Measurements from ENCODE around the gene MKLN1.
"Not testable (repeated sequence)": the region's sequence is repeated elsewhere in the genome, so short reads cannot be mapped to it uniquely, and the experiment has no call there.

MKLN1 gene

DNA sequence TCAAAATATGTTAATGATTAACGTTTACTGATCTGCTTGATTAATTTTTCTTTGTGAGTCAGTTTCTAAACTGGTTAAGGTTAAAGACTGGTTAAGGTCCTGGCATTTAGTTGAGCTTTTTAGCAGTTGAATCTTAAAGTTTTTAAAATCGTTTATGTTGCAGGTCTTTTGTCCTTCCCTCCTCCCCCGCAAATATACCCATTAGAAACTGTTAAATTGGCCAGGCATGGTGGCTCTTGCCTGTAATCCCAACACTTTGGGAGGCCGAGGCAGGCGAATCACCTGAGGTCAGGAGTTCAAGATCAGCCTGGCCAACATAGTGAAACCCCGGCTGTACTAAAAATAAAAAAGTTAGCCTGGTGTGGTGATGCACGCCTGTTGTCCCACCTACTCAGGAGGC lies 127.9 kb downstream of the MKLN1 start:
- in situ Hi-C loops (cut with HindIII; ENCODE audit: low sequenced_read_pairs), result no loop called here

GRCh38 chr7:131456338-131456737 lies 128.7 kb downstream of the MKLN1 start:
- in situ Hi-C loops (cut with HindIII; ENCODE audit: low sequenced_read_pairs), result no loop called here

- in situ Hi-C loops (cut with HindIII; ENCODE audit: low sequenced_read_pairs), result no loop called here
These were observed 131.6 kb downstream of the MKLN1 start for GRCh38 chr7:131459256-131459655.

GRCh38 chr7:131462059-131462458 lies 134.4 kb downstream of the MKLN1 start:
- in situ Hi-C loops (cut with HindIII; ENCODE audit: low sequenced_read_pairs), result no loop called here

DNA sequence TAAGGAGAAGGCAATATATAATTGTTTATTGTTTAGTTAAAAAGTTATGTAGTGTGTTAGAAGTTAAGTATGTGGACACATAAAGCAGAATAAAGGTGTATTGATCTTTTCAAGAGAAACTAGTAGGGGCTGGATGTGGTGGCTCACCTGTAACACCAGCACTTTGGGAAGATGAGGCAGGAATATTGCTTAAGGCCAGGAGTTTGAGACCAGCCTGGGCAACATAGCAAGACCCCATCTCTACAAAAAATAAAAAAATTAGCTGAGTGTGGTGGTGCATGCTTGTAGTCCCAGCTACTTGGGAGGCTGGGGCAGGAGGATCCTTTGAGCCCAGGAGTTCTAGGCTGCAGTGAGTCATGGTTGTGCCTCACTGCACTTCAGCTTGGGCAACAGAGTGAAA lies 135.0 kb downstream of the MKLN1 start:
- in situ Hi-C loops (cut with HindIII; ENCODE audit: low sequenced_read_pairs), result not testable (repeated sequence)

DNA sequence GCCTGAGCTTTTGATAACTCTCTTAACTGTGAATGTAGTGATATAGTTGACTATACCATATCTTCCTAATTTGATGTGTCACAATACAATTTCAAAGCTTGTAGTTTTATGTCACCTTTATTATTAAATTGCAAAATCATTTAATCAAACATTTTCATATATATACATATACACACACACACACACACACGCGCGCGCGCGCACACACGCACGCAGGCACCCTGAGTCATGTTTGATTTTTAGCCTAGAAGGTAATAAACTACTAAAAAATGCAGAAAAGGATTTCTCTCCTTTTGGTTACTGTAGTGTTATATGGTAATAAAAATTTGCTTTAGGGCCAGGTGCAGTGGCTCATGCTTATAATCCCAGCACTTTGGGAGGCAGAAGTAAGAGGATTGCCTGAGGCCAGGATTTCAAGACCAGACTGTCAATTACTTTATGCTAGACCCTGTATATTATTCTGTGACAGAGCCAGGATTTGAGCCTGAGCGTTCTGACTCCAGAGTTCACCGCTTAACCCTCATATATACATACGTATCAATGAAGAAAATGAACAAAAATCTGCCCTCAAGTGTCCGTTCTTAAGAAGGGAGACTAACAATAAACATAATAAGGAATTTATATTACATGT lies 139.2 kb downstream of the MKLN1 start:
- in situ Hi-C loops (cut with HindIII; ENCODE audit: low sequenced_read_pairs), result no loop called here

GRCh38 chr7:131467788-131468187 lies 140.1 kb downstream of the MKLN1 start:
- in situ Hi-C loops (cut with HindIII; ENCODE audit: low sequenced_read_pairs), result no loop called here

GRCh38 chr7:131471250-131472004 lies 143.8 kb downstream of the MKLN1 start:
- in situ Hi-C loops (cut with HindIII; ENCODE audit: low sequenced_read_pairs), result no loop called here

GRCh38 chr7:131476740-131477139 lies 149.1 kb downstream of the MKLN1 start:
- in situ Hi-C loops (cut with HindIII; ENCODE audit: low sequenced_read_pairs), result no loop called here

DNA sequence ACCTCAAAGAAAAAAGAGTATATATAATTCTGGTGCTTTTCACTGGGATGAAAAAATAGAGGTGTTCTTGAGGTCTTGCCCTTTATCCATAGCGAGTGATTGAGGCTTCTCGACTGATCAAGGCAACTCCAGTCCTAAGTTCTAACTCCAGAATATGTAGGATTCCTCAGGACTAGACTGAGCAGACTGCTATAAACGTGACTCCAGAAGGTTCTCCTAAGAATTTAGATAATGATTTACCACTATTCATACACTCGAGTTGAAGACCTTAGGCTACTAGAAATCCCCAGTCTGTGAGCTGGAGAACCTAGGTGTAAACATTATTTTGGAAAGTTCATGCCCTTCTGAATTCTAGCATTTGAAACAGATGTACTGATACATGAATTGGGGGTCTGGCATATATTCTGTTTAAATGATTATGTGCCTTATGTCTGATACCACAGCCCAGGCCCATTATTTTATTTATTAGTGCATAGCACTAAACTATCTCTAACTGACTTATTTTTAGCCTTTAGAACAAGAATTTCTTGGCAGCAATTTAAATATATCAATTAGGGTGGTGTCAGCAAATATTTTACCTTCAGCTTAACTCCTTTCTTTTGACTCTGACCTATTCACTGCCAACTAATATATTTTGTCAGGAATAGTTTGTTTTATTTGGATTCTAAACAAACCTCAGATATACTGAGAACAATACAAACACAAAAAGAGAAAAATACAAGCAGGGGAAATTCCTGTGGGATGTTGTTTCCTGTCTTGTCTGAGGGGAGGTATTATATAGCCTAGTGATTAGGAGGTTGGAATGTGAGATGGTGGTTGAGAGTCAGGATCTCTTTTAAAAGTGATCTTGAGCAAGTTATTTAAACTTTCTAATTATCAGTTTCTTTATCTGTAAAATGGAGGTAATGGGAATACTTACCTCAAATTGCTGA lies 153.0 kb downstream of the MKLN1 start:
- in situ Hi-C loops (cut with HindIII; ENCODE audit: low sequenced_read_pairs), result no loop called here

GRCh38 chr7:131482800-131483199 lies 155.1 kb downstream of the MKLN1 start:
- in situ Hi-C loops (cut with HindIII; ENCODE audit: low sequenced_read_pairs), result no loop called here

DNA sequence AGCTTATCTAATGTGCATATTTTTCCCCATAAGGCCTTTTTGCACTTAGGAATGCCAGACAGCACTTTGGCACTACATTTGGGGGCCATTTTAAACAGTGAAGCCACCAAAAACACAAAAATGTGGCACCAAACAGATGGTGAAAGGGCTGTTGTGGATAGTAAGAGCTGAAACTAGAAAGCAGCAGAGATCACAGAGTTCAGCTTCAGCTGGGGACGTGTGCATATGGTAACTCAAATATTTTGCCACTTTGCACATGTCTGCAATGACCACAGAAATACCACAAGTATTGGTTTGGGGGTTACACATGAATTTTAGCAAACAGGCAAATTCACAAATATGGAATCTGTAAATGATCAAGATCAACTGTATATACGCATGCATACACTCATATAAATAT lies 155.9 kb downstream of the MKLN1 start:
- in situ Hi-C loops (cut with HindIII; ENCODE audit: low sequenced_read_pairs), result no loop called here

- in situ Hi-C loops (cut with HindIII; ENCODE audit: low sequenced_read_pairs), result no loop called here
These were observed 158.7 kb downstream of the MKLN1 start for GRCh38 chr7:131486346-131486745.

DNA sequence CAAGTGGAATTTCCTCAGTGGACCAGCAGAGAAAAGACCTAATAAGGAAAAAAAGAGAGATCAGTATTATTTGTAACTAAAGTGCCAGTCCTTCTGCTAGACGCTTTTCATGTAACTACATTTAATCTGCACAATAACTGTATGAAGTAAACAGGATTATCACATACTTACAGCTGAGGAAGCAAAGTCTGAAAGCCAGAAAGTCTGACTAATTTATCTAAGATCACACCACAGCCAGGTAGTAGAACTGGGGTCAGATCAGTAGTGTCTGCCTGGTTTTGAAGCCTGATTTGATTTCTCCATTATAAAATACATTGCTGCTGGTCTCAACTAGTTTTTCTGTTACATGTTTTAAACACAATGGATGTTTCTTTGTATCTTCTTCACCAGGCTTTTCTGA lies 159.5 kb downstream of the MKLN1 start:
- in situ Hi-C loops (cut with HindIII; ENCODE audit: low sequenced_read_pairs), result no loop called here

- in situ Hi-C loops (cut with HindIII; ENCODE audit: low sequenced_read_pairs), result no loop called here
These were observed 160.7 kb downstream of the MKLN1 start for GRCh38 chr7:131488361-131488760.

DNA sequence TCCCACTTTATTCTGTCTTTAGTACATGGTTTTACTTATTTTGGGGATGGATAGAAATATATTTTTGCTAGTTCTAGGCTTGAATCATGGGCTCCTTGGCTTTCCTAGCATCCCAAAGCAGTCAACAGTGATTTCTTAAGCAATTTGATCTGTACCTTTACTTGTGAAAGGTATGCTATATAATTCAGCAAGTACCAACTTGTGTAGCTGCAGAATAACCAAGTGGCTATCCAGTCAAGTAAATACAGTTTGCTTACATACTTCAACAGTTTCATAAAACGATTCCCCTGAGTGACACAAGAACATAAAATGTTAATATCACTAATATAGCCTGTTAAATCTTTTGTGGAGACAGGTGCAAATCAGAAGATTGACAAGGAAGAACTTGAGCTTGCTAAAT lies 161.5 kb downstream of the MKLN1 start:
- in situ Hi-C loops (cut with HindIII; ENCODE audit: low sequenced_read_pairs), result no loop called here

GRCh38 chr7:131489881-131490280 lies 162.2 kb downstream of the MKLN1 start:
- in situ Hi-C loops (cut with HindIII; ENCODE audit: low sequenced_read_pairs), result no loop called here

DNA sequence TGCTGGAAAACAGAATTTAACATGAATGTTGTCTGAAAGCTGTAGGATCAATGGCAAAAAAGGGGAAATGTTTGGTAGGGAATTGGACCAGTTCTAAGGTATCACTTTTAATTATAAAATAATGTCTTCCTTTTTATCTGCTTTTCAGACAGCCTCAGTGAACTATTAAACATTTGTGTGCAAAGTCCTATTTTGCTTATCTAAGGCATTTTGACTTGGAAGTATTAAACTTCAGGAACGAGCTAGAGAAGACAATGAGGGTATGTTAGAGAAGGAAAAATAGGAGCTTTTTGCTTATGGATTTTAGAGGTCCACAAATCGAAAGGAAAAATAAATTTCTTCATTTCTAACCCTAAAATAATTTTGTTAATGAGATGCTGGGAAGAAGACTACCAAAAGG lies 165.4 kb downstream of the MKLN1 start:
- in situ Hi-C loops (cut with HindIII; ENCODE audit: low sequenced_read_pairs), result no loop called here

GRCh38 chr7:131493581-131493980 lies 165.9 kb downstream of the MKLN1 start:
- in situ Hi-C loops (cut with HindIII; ENCODE audit: low sequenced_read_pairs), result no loop called here

GRCh38 chr7:131494182-131494581 lies 166.5 kb downstream of the MKLN1 start:
- in situ Hi-C loops (cut with HindIII; ENCODE audit: low sequenced_read_pairs), result no loop called here

DNA sequence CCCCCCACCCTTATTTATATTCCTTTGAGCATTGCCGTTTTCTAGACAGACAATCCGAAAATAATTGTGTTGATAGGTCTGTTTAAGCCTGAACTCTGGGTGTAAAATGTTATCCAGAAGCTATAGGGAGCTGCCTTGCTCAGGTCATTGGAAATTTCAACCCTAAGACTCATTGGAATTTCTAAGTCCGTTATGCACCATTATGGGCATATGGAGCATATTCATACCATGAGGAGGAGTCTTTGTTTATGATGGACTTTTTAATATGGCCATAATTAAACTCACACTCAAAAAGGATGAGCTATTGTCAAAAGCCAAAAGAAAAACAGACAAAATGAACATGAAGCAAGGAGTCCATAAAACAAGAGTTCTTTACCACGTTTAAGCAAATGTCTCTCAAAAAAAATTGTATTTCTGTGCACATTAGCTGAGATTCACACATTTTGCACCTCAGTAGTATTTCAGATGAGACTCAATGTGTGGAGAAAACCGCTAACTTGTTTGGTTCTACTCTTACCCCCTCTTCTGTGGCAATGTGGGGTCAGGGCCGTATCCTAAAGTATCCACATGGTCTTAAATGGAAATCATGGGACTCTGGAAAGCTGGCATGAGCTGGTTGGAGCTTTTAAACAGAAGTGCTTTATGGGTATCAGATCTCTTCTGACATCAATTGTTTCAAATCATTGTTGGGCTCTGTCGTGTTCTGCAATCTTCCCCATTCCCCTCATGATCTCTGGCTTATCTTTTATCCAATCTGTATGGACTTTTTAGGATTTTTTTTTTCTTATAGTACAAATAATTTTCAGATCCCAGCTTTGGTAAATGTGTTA lies 168.2 kb downstream of the MKLN1 start:
- in situ Hi-C loops (cut with HindIII; ENCODE audit: low sequenced_read_pairs), result no loop called here
